GM23248 (cell line): Measurements from ENCODE around the gene PICALM.

ENCODE experiments used
- EZH2 ChIP-seq: fragments of 200-600 bp; sonication (generic); IDR thresholded peaks from 2 replicates; pipeline ENCODE4 v1.6.1; 2018; ENCODE audit warnings: antibody characterized with exemption, mild to moderate bottlenecking; ENCODE audit not compliant: insufficient read depth, poor library complexity, severe bottlenecking
- EZH2phosphoT487 ChIP-seq: fragments of 200-600 bp; sonication (generic); IDR thresholded peaks from 2 replicates; pipeline ENCODE4 v1.6.1; 2018; ENCODE audit warnings: antibody characterized with exemption, moderate library complexity, mild to moderate bottlenecking, low read depth; ENCODE audit not compliant: insufficient read depth

- no peak for TF ChIP-seq EZH2phosphoT487
- TF ChIP-seq EZH2: no peak
These were observed 1.5 kb upstream of the PICALM start for GRCh38 chr11:86070142-86071056.
